ENCODE data around the gene MRPL43.
"Not testable (repeated sequence)": the region's sequence is repeated elsewhere in the genome, so short reads cannot be mapped to it uniquely, and the experiment has no call there.

Gene MRPL43

GRCh38 chr10:100976906-100977305, 10.4 kb downstream of the MRPL43 start:
- no peak for TF ChIP-seq CTCF (conservative IDR thresholded peaks at IDR 0.05; ENCODE audit: low read depth, low read length)
- H3K79me2 ChIP-seq (ENCODE audit: insufficient read depth, low read depth), result no peaks in the 10 kb centered on the region
- no peak overlapping the region for H3K27ac ChIP-seq
- no peak overlapping the region for H3K4me3 ChIP-seq (IDR thresholded peaks at IDR 0.05; ENCODE audit: insufficient read depth, low read depth, low read length)
- H3K4me2 ChIP-seq, result no peak overlapping the region
- H2AFZ ChIP-seq (ENCODE audit: low read depth), result no peak overlapping the region
- H4K20me1 ChIP-seq (ENCODE audit: insufficient read depth), result no peaks in the 10 kb centered on the region
- H3K36me3 ChIP-seq (ENCODE audit: insufficient read depth), result no peaks in the 10 kb centered on the region
- H3K4me1 ChIP-seq (ENCODE audit: low read depth, poor library complexity, severe bottlenecking), result no peaks in the 10 kb centered on the region
- no peak overlapping the region for H3K9ac ChIP-seq
- no peaks in the 10 kb centered on the region for H3K27me3 ChIP-seq (ENCODE audit: insufficient read depth, low read depth)

- not testable (repeated sequence) for H4K20me1 ChIP-seq (ENCODE audit: insufficient read depth); H3K79me2 ChIP-seq (ENCODE audit: insufficient read depth, low read depth); H2AFZ ChIP-seq (ENCODE audit: low read depth); H3K27ac ChIP-seq; H3K4me3 ChIP-seq (IDR thresholded peaks at IDR 0.05; ENCODE audit: insufficient read depth, low read depth, low read length); H3K9ac ChIP-seq; H3K4me2 ChIP-seq; H3K36me3 ChIP-seq (ENCODE audit: insufficient read depth); H3K4me1 ChIP-seq (ENCODE audit: low read depth, poor library complexity, severe bottlenecking); H3K27me3 ChIP-seq (ENCODE audit: insufficient read depth, low read depth)
Measured at GRCh38 chr10:100975397-100975796, 11.9 kb downstream of the MRPL43 start.

GRCh38 chr10:100972904-100973535, 14.3 kb downstream of the MRPL43 start:
- H3K79me2 ChIP-seq (ENCODE audit: insufficient read depth, low read depth), result no peaks in the 10 kb centered on the region
- H3K36me3 ChIP-seq (ENCODE audit: insufficient read depth), result no peaks in the 10 kb centered on the region
- no peak overlapping the region for H2AFZ ChIP-seq (ENCODE audit: low read depth)
- H3K27ac ChIP-seq, result no peak overlapping the region
- H3K4me3 ChIP-seq (IDR thresholded peaks at IDR 0.05; ENCODE audit: insufficient read depth, low read depth, low read length), result no peak overlapping the region
- H4K20me1 ChIP-seq (ENCODE audit: insufficient read depth), result no peaks in the 10 kb centered on the region
- H3K27me3 ChIP-seq (ENCODE audit: insufficient read depth, low read depth), result no peaks in the 10 kb centered on the region
- no peak overlapping the region for H3K4me2 ChIP-seq
- H3K4me1 ChIP-seq (ENCODE audit: low read depth, poor library complexity, severe bottlenecking), result peaks cover 8% of the 10 kb centered on the region
- H3K9ac ChIP-seq, result no peak overlapping the region
- TF ChIP-seq CTCF (conservative IDR thresholded peaks at IDR 0.05; ENCODE audit: low read depth, low read length), result no peak

- Histone ChIP-seq H3K36me3 (ENCODE audit: insufficient read depth) (no peaks in the 10 kb centered on the region), H4K20me1 (ENCODE audit: insufficient read depth) (no peaks in the 10 kb centered on the region), H3K27me3 (ENCODE audit: insufficient read depth, low read depth) (no peaks in the 10 kb centered on the region), H3K4me3 (IDR thresholded peaks at IDR 0.05; ENCODE audit: insufficient read depth, low read depth, low read length) (no peak overlapping the region), H3K27ac (no peak overlapping the region), H3K9ac (no peak overlapping the region), H2AFZ (ENCODE audit: low read depth) (no peak overlapping the region), H3K4me1 (ENCODE audit: low read depth, poor library complexity, severe bottlenecking) (peaks cover 8% of the 10 kb centered on the region), H3K4me2 (no peak overlapping the region), H3K79me2 (ENCODE audit: insufficient read depth, low read depth) (no peaks in the 10 kb centered on the region)
- TF ChIP-seq CTCF (conservative IDR thresholded peaks at IDR 0.05; ENCODE audit: low read depth, low read length), result no peak
Measured at GRCh38 chr10:100972115-100972903, 15.0 kb downstream of the MRPL43 start.

Measured in KMS-11 (cell line).